HepG2 (cell line): ENCODE measurements around the gene ACOT9. TPM values are rescaled to one million over a fixed set of nuclear protein-coding genes. Genes with fewer than 3 reads are reported as not detected.

Experiments used
- ARHGAP35 ChIP-seq: sonication (generic); formaldehyde crosslinking; IDR thresholded peaks from 2 replicates; pipeline ENCODE4 v1.9.0; 2022; ENCODE audit warnings: mild to moderate bottlenecking, inconsistent platforms, moderate library complexity, missing genetic modification reagents, borderline replicate concordance
- ASH2L ChIP-seq: fragments of 300-600, 200-600 bp; sonication (generic); IDR thresholded peaks from 2 replicates; pipeline ENCODE4 v1.7.0; 2017; ENCODE audit warnings: low read depth, mild to moderate bottlenecking, moderate library complexity, mixed read lengths, low read length; ENCODE audit not compliant: insufficient read length
- GATA4 ChIP-seq: sonication (generic); IDR thresholded peaks from 2 replicates; pipeline ENCODE4 v1.6.1; 2016; ENCODE audit warnings: antibody characterized with exemption, low read depth, borderline replicate concordance
- HNF4A ChIP-seq: sonication (generic); formaldehyde crosslinking; IDR thresholded peaks from 2 replicates; pipeline ENCODE4 v1.4.0; 2020; ENCODE audit warnings: missing genetic modification reagents
- NFE2L1 ChIP-seq: sonication (generic); formaldehyde crosslinking; IDR thresholded peaks from 2 replicates; pipeline ENCODE4 v1.4.0; 2020; ENCODE audit warnings: missing genetic modification reagents, mild to moderate bottlenecking, borderline replicate concordance
- NFKB2 ChIP-seq: sonication (generic); formaldehyde crosslinking; IDR thresholded peaks from 2 replicates; pipeline ENCODE4 v1.4.0; 2020; ENCODE audit warnings: missing genetic modification reagents, borderline replicate concordance
- NR2F6 ChIP-seq, 2 experiments: IDR thresholded peaks; 2 replicates each; pipeline ENCODE4 v1.6.1; 2016; ENCODE audit warnings: antibody characterized with exemption in 1 of 2, mild to moderate bottlenecking in 1 of 2
- RXRA ChIP-seq: sonication (generic); formaldehyde crosslinking; IDR thresholded peaks from 2 replicates; pipeline ENCODE4 v1.5.1; 2020; ENCODE audit warnings: missing genetic modification reagents
- SIN3A ChIP-seq: IDR thresholded peaks from 2 replicates; pipeline ENCODE4 v1.6.1; 2011; ENCODE audit warnings: low read depth, mild to moderate bottlenecking, control low read depth, low read length, borderline replicate concordance
- SRY ChIP-seq: sonication (generic); formaldehyde crosslinking; IDR thresholded peaks from 2 replicates; pipeline ENCODE4 v1.8.0; 2022; ENCODE audit warnings: mild to moderate bottlenecking, missing genetic modification reagents
- ZFP36 ChIP-seq: fragments of 150-350 bp; IDR thresholded peaks from 2 replicates; pipeline ENCODE4 v1.6.1; 2018; ENCODE audit warnings: borderline replicate concordance, low read length, low read depth; ENCODE audit not compliant: partially characterized antibody
- ZFY ChIP-seq: sonication (generic); formaldehyde crosslinking; IDR thresholded peaks from 2 replicates; pipeline ENCODE4 v1.4.0; 2020; ENCODE audit warnings: missing genetic modification reagents
- ZNF224 ChIP-seq: sonication (generic); formaldehyde crosslinking; IDR thresholded peaks from 2 replicates; pipeline ENCODE4 v1.5.0; 2020; ENCODE audit warnings: mild to moderate bottlenecking, missing genetic modification reagents
- ZNF432 ChIP-seq: sonication (generic); formaldehyde crosslinking; IDR thresholded peaks from 2 replicates; pipeline ENCODE4 v1.5.0; 2020; ENCODE audit warnings: missing genetic modification reagents, mild to moderate bottlenecking, borderline replicate concordance
- polyA plus RNA-seq, 8 experiments: library from polyadenylated mRNA; depleted of rRNA in 3 of 8; stranded (reverse) in 7 of 8; unstranded in 1 of 8; fragments of >200 nt; fragmentation: Illumina TruSeq in 4 of 8; extraction: Trizol in 4 of 8; gene quantifications; 2 replicates each; pipeline versions ENCODE4 v1.2.1 to v1.2.3, GENCODE V29; 2011 to 2016; ENCODE audit warnings: low read depth in 4 of 8, missing spikeins in 1 of 8, mixed read lengths in 1 of 8; ENCODE audit not compliant: insufficient read depth in 1 of 8
- total RNA-seq, 5 experiments: library from RNA; depleted of rRNA; stranded (reverse); fragments of >200 nt; fragmentation: Illumina TruSeq; extraction: Trizol; gene quantifications; 2 replicates each; pipeline ENCODE4 v1.2.3, GENCODE V29; 2016; ENCODE audit warnings: low read depth in 1 of 5
- TF ChIP-seq, protein P1 (sequence below): sonication (generic); formaldehyde crosslinking; IDR thresholded peaks from 2 replicates; pipeline ENCODE4 v1.4.0; 2020; ENCODE audit warnings: mild to moderate bottlenecking, missing genetic modification reagents
- TF ChIP-seq, protein P2 (sequence below): sonication (generic); formaldehyde crosslinking; IDR thresholded peaks from 2 replicates; pipeline ENCODE4 v1.5.0; 2020; ENCODE audit warnings: missing genetic modification reagents
- TF ChIP-seq, protein P3 (sequence below): IDR thresholded peaks from 2 replicates; pipeline ENCODE4 v1.6.1; 2016; ENCODE audit warnings: low read depth, borderline replicate concordance
- TF ChIP-seq, protein P4 (sequence below): sonication (generic); formaldehyde crosslinking; IDR thresholded peaks from 2 replicates; pipeline ENCODE4 v1.5.1; 2020; ENCODE audit warnings: mild to moderate bottlenecking, missing genetic modification reagents, borderline replicate concordance
- TF ChIP-seq, protein P5 (sequence below): IDR thresholded peaks from 2 replicates; pipeline ENCODE4 v1.6.1; 2012; ENCODE audit warnings: low read depth, low read length, improper control_type of control experiment
- TF ChIP-seq, protein P6 (sequence below): sonication (generic); formaldehyde crosslinking; IDR thresholded peaks from 2 replicates; pipeline ENCODE4 v1.4.0; 2020; ENCODE audit warnings: missing genetic modification reagents

Gene ACOT9
- total and polyA plus RNA-seq, 2 of the 13 experiments (the other 11 are each of a cell fraction or from before 2014, with no cell fraction given): 33.3 to 36.9 TPM

DNA sequence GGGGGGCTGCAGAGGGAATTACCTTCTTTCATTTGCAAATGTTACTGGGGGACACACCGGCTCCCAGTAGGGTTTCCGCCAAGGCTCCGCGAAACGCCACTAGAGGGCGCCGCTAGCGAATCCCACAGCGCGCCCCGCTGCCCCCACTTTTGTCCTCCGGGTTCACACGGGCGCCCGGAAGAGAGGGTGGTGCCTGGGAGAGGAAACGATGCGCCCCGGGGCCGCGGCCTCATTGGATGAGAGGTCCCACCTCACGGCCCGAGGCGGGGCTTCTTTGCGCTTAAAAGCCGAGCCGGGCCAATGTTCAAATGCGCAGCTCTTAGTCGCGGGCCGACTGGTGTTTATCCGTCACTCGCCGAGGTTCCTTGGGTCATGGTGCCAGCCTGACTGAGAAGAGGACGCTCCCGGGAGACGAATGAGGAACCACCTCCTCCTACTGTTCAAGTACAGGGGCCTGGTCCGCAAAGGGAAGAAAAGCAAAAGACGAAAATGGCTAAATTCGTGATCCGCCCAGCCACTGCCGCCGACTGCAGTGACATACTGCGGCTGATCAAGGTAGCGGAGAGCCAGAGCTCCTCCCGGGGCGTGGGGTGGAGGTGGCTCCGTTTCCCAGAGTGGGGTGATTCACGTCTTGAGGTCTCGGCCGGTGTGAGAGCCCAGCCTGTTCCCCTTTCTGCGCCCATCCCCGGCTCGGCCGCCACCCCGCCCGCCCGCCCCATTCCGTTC is 40.0 kb upstream of the ACOT9 start, which contains the start of gene SAT1 (continued):
- TF ChIP-seq ASH2L (peak; percentile 57), ZNF432 (CRISPR knock-in tag) (no peak), ZFY (CRISPR knock-in tag) (peak; percentile 44; the same call in 1 of the 2 replicates), RXRA (CRISPR knock-in tag) (peak; percentile 65), ZNF224 (CRISPR knock-in tag) (no peak), SRY (CRISPR knock-in tag) (no peak), ARHGAP35 (CRISPR knock-in tag) (no peak), NFE2L1 (CRISPR knock-in tag) (no peak), HNF4A (CRISPR knock-in tag) (0 out of 2 replicates have a peak, but pooled peaks have one; percentile 21), NR2F6 (IDR thresholded peaks at IDR 0.05) (no peak), NR2F6 (CRISPR knock-in tag; IDR thresholded peaks at IDR 0.05) (peak; percentile 18; the same call in 1 of the 2 replicates), GATA4 (peak; percentile 89), SIN3A (peak; percentile 81; the same call in 1 of the 2 replicates), ZFP36 (no peak), NFKB2 (peak; percentile 37; the same call in 1 of the 2 replicates)
- TF ChIP-seq, protein P1, sequence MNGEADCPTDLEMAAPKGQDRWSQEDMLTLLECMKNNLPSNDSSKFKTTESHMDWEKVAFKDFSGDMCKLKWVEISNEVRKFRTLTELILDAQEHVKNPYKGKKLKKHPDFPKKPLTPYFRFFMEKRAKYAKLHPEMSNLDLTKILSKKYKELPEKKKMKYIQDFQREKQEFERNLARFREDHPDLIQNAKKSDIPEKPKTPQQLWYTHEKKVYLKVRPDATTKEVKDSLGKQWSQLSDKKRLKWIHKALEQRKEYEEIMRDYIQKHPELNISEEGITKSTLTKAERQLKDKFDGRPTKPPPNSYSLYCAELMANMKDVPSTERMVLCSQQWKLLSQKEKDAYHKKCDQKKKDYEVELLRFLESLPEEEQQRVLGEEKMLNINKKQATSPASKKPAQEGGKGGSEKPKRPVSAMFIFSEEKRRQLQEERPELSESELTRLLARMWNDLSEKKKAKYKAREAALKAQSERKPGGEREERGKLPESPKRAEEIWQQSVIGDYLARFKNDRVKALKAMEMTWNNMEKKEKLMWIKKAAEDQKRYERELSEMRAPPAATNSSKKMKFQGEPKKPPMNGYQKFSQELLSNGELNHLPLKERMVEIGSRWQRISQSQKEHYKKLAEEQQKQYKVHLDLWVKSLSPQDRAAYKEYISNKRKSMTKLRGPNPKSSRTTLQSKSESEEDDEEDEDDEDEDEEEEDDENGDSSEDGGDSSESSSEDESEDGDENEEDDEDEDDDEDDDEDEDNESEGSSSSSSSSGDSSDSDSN (CRISPR knock-in tag): peak; percentile 22; the same call in 1 of the 2 replicates
- TF ChIP-seq, protein P2, sequence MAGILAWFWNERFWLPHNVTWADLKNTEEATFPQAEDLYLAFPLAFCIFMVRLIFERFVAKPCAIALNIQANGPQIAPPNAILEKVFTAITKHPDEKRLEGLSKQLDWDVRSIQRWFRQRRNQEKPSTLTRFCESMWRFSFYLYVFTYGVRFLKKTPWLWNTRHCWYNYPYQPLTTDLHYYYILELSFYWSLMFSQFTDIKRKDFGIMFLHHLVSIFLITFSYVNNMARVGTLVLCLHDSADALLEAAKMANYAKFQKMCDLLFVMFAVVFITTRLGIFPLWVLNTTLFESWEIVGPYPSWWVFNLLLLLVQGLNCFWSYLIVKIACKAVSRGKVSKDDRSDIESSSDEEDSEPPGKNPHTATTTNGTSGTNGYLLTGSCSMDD (CRISPR knock-in tag): no peak
- TF ChIP-seq, protein P3, sequence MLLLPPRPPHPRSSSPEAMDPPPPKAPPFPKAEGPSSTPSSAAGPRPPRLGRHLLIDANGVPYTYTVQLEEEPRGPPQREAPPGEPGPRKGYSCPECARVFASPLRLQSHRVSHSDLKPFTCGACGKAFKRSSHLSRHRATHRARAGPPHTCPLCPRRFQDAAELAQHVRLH (CRISPR knock-in tag): no peak
- TF ChIP-seq, protein P4, sequence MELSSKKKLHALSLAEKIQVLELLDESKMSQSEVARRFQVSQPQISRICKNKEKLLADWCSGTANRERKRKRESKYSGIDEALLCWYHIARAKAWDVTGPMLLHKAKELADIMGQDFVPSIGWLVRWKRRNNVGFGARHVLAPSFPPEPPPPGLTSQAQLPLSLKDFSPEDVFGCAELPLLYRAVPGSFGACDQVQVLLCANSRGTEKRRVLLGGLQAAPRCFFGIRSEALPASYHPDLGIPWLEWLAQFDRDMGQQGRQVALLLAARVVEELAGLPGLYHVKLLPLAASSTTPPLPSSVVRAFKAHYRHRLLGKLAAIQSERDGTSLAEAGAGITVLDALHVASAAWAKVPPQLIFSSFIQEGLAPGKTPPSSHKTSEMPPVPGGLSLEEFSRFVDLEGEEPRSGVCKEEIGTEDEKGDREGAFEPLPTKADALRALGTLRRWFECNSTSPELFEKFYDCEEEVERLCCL: no peak
- TF ChIP-seq, protein P5, sequence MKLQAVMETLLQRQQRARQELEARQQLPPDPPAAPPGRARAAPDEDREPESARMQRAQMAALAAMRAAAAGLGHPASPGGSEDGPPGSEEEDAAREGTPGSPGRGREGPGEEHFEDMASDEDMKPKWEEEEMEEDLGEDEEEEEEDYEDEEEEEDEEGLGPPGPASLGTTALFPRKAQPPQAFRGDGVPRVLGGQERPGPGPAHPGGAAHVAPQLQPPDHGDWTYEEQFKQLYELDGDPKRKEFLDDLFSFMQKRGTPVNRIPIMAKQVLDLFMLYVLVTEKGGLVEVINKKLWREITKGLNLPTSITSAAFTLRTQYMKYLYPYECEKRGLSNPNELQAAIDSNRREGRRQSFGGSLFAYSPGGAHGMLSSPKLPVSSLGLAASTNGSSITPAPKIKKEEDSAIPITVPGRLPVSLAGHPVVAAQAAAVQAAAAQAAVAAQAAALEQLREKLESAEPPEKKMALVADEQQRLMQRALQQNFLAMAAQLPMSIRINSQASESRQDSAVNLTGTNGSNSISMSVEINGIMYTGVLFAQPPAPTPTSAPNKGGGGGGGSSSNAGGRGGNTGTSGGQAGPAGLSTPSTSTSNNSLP: no peak
- TF ChIP-seq, protein P6, sequence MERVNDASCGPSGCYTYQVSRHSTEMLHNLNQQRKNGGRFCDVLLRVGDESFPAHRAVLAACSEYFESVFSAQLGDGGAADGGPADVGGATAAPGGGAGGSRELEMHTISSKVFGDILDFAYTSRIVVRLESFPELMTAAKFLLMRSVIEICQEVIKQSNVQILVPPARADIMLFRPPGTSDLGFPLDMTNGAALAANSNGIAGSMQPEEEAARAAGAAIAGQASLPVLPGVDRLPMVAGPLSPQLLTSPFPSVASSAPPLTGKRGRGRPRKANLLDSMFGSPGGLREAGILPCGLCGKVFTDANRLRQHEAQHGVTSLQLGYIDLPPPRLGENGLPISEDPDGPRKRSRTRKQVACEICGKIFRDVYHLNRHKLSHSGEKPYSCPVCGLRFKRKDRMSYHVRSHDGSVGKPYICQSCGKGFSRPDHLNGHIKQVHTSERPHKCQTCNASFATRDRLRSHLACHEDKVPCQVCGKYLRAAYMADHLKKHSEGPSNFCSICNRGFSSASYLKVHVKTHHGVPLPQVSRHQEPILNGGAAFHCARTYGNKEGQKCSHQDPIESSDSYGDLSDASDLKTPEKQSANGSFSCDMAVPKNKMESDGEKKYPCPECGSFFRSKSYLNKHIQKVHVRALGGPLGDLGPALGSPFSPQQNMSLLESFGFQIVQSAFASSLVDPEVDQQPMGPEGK (CRISPR knock-in tag): peak; percentile 81
